ENCODE results near the gene MCF2L2. TPM values are rescaled to one million over a fixed set of nuclear protein-coding genes. Genes with fewer than 3 reads are reported as not detected.

Gene MCF2L2
- total and polyA plus RNA-seq, 2 donors (not counting 1 experiment from before 2014, with no cell fraction given) = 0.03 to 1.6 TPM

DNA sequence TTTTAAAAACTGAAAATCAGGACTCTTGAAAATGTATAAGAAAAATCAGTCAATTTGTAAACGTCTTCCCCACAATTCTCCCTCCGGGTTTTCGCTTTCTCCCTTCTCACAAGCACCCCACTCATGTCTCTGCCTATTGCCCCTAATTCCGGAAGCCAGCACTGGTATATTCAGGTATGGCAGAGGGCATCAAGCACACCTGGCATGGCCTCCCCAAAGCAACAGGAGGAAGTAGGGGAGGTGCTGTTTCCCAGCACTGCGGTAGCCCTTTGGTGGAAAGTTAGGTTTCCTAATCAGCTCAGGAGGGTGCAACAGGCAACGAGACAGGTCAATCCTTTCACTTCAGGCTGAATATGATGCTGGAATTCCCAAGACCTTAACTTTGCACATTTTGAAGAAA lies 296.0 kb downstream of the MCF2L2 start:
- intact Hi-C loops (cut with micrococcal nuclease) = no loop called here
- CTCF ChIA-PET = interaction anchor here (1.7 kb wide), 1 partner anchor 9 kb away, joined by 8 read pairs; no protein-coding TSS in a partner anchor

GRCh38 chr3:183131735-183132134 lies 296.7 kb downstream of the MCF2L2 start:
- Mint-ChIP-seq H3K27me3 (peaks cover 46% of the 10 kb centered on the region), H3K9me3 (ENCODE audit: insufficient read depth) (peaks cover 4% of the 10 kb centered on the region), H3K4me1 (peaks cover 2% of the 10 kb centered on the region), H3K27ac (no peak overlapping the region), H3K4me3 (no peak overlapping the region)
- Histone ChIP-seq H4K20me1 (ENCODE audit: control insufficient read depth, insufficient read depth, low read length, poor library complexity, severe bottlenecking) (no peaks in the 10 kb centered on the region), H3K4me3 (ENCODE audit: control extremely low read depth in 1 of 5, extremely low read depth in 1 of 5, insufficient read depth in 1 of 5, low read depth in 2 of 5, low read length in 4 of 5) (no peak overlapping the region), H3K27me3 (replicated peaks in 1 of 4; ENCODE audit: control extremely low read depth in 1 of 4, control insufficient read depth in 3 of 4, insufficient read depth in 4 of 4, low read length in 3 of 4) (peaks cover 0 to 36% (median 28%) of the 10 kb centered on the region in 4 experiments), H2AFZ (ENCODE audit: insufficient read depth, low read depth, low read length, poor library complexity, severe bottlenecking) (no peak overlapping the region), H3K4me2 (replicated peaks; ENCODE audit: low read depth, low read length, poor library complexity, severe bottlenecking) (no peak overlapping the region), H3K79me2 (ENCODE audit: control insufficient read depth, insufficient read depth, low read length) (no peaks in the 10 kb centered on the region), H3K4me1 (ENCODE audit: control insufficient read depth in 2 of 2, insufficient read depth in 2 of 2, low read length in 2 of 2) (no peaks in the 10 kb centered on the region), H3K27ac (ENCODE audit: low read length in 2 of 2) (no peak overlapping the region), H3K36me3 (replicated peaks in 1 of 2; ENCODE audit: control extremely low read depth in 1 of 2, control insufficient read depth in 1 of 2, extremely low read depth in 1 of 2, insufficient read depth in 2 of 2, low read length in 1 of 2) (no peaks in the 10 kb centered on the region), H3K9me3 (ENCODE audit: control extremely low read depth in 1 of 3, control insufficient read depth in 2 of 3, insufficient read depth in 1 of 3, low read length in 2 of 3) (peaks cover 7 to 17% (median 11%) of the 10 kb centered on the region in 3 donors), H3K9ac (ENCODE audit: low read length) (no peak overlapping the region)
- no peak for TF ChIP-seq EZH2 (IDR thresholded peaks at IDR 0.05; ENCODE audit: borderline replicate concordance, insufficient read depth, low read depth, low read length, poor library complexity, severe bottlenecking)
- TF ChIP-seq, protein P1, sequence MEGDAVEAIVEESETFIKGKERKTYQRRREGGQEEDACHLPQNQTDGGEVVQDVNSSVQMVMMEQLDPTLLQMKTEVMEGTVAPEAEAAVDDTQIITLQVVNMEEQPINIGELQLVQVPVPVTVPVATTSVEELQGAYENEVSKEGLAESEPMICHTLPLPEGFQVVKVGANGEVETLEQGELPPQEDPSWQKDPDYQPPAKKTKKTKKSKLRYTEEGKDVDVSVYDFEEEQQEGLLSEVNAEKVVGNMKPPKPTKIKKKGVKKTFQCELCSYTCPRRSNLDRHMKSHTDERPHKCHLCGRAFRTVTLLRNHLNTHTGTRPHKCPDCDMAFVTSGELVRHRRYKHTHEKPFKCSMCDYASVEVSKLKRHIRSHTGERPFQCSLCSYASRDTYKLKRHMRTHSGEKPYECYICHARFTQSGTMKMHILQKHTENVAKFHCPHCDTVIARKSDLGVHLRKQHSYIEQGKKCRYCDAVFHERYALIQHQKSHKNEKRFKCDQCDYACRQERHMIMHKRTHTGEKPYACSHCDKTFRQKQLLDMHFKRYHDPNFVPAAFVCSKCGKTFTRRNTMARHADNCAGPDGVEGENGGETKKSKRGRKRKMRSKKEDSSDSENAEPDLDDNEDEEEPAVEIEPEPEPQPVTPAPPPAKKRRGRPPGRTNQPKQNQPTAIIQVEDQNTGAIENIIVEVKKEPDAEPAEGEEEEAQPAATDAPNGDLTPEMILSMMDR (IDR thresholded peaks at IDR 0.05) = no peak
- POLR2A ChIA-PET = no interaction called here
- CTCF ChIA-PET = interaction anchor here (1.1 kb wide), 1 partner anchor 9 kb away, joined by 3 read pairs; no protein-coding TSS in a partner anchor
- WGBS (ENCODE audit: insufficient coverage) = no CpG with 5 or more reads among the region's 4 CpGs
- intact Hi-C loops (cut with micrococcal nuclease) = no loop called here
- ATAC-seq (ENCODE audit: low read depth) = no peak
- no peak for DNase-seq

More for the DNA sequence above, 296.0 kb downstream of the MCF2L2 start:
- H3K4me1 Mint-ChIP-seq = peaks cover 2% of the 10 kb centered on the region
- no peak overlapping the region for H3K4me3 Mint-ChIP-seq
- H3K79me2 ChIP-seq (ENCODE audit: control insufficient read depth, insufficient read depth, low read length) = no peaks in the 10 kb centered on the region
- peaks cover 0 to 43% (median 29%) of the 10 kb centered on the region in 4 experiments for H3K27me3 ChIP-seq (replicated peaks in 1 of 4; ENCODE audit: control extremely low read depth in 1 of 4, control insufficient read depth in 3 of 4, insufficient read depth in 4 of 4, low read length in 3 of 4)
- no peak for TF ChIP-seq EZH2 (IDR thresholded peaks at IDR 0.05; ENCODE audit: borderline replicate concordance, insufficient read depth, low read depth, low read length, poor library complexity, severe bottlenecking)
- TF ChIP-seq, protein P1 (IDR thresholded peaks at IDR 0.05) = no peak
- no peak overlapping the region for H3K27ac Mint-ChIP-seq
- 90% methylated on average over 3 of the region's 6 CpGs for WGBS (ENCODE audit: insufficient coverage)
- H3K36me3 ChIP-seq (replicated peaks in 1 of 2; ENCODE audit: control extremely low read depth in 1 of 2, control insufficient read depth in 1 of 2, extremely low read depth in 1 of 2, insufficient read depth in 2 of 2, low read length in 1 of 2) = no peaks in the 10 kb centered on the region
- ATAC-seq (ENCODE audit: low read depth) = no peak
- H3K9me3 Mint-ChIP-seq (ENCODE audit: insufficient read depth) = peaks cover 4% of the 10 kb centered on the region
- H3K27me3 Mint-ChIP-seq = peaks cover 48% of the 10 kb centered on the region
- H3K4me1 ChIP-seq (ENCODE audit: control insufficient read depth in 2 of 2, insufficient read depth in 2 of 2, low read length in 2 of 2) = no peaks in the 10 kb centered on the region
- no peak overlapping the region for H3K4me2 ChIP-seq (replicated peaks; ENCODE audit: low read depth, low read length, poor library complexity, severe bottlenecking)
- peaks cover 7 to 17% (median 11%) of the 10 kb centered on the region in 3 donors for H3K9me3 ChIP-seq (ENCODE audit: control extremely low read depth in 1 of 3, control insufficient read depth in 2 of 3, insufficient read depth in 1 of 3, low read length in 2 of 3)
- no peak overlapping the region for H3K4me3 ChIP-seq (ENCODE audit: control extremely low read depth in 1 of 5, extremely low read depth in 1 of 5, insufficient read depth in 1 of 5, low read depth in 2 of 5, low read length in 4 of 5)
- POLR2A ChIA-PET = no interaction called here
- no peak overlapping the region for H2AFZ ChIP-seq (ENCODE audit: insufficient read depth, low read depth, low read length, poor library complexity, severe bottlenecking)
- H3K27ac ChIP-seq (ENCODE audit: low read length in 2 of 2) = no peak overlapping the region
- no peaks in the 10 kb centered on the region for H4K20me1 ChIP-seq (ENCODE audit: control insufficient read depth, insufficient read depth, low read length, poor library complexity, severe bottlenecking)
- H3K9ac ChIP-seq (ENCODE audit: low read length) = no peak overlapping the region
- no peak for DNase-seq

All from B cell (primary cell).